ENCODE measurements around the gene GABBR1. TPM values are rescaled to one million over a fixed set of nuclear protein-coding genes. Genes with fewer than 3 reads are reported as not detected.

GABBR1 gene
- polyA plus RNA-seq, 1 donor from 2014 or later: 108 TPM

DNA sequence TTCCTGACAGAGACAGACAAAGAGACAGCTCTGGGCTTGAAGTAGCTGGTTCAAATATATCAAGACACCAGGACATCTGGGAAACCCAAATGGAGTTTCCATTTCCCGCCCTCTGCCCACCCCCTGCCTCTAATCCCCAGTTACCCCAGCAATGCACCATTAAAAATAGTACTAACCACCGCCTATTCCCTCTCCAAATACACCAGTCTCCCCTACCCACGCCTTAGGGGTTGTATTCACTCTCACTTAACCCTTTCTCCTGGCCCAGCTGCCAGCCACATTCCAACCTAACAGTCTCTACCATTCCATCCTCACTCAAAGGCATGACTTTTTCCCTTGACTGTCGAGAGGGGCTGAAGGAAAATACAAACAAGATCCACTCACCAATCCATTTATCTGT, 22.4 kb downstream of the GABBR1 start:
- H3K9ac ChIP-seq (ENCODE audit: low read length): no peak overlapping the region
- H2AFZ ChIP-seq (ENCODE audit: low read depth, low read length): no peak overlapping the region
- H3K79me2 ChIP-seq (replicated peaks; ENCODE audit: insufficient read depth, low read length): no peaks in the 10 kb centered on the region
- no peaks in the 10 kb centered on the region for H4K20me1 ChIP-seq (ENCODE audit: insufficient read depth)
- no peaks in the 10 kb centered on the region for H3K9me3 ChIP-seq (ENCODE audit: low read length)
- TF ChIP-seq SMC3 (conservative IDR thresholded peaks at IDR 0.05; ENCODE audit: poor library complexity) (no peak), MXI1 (conservative IDR thresholded peaks at IDR 0.05; ENCODE audit: poor library complexity, severe bottlenecking) (no peak), RAD21 (conservative IDR thresholded peaks at IDR 0.05) (no peak), POLR2AphosphoS5 (IDR thresholded peaks at IDR 0.05) (no peak), EP300 (conservative IDR thresholded peaks at IDR 0.05; ENCODE audit: poor library complexity, severe bottlenecking) (no peak), TAF1 (IDR thresholded peaks at IDR 0.05; ENCODE audit: low read depth) (no peak), EZH2 (IDR thresholded peaks at IDR 0.05; ENCODE audit: borderline replicate concordance, insufficient read depth, low read length, poor library complexity, severe bottlenecking) (no peak)
- TF ChIP-seq, protein P1, sequence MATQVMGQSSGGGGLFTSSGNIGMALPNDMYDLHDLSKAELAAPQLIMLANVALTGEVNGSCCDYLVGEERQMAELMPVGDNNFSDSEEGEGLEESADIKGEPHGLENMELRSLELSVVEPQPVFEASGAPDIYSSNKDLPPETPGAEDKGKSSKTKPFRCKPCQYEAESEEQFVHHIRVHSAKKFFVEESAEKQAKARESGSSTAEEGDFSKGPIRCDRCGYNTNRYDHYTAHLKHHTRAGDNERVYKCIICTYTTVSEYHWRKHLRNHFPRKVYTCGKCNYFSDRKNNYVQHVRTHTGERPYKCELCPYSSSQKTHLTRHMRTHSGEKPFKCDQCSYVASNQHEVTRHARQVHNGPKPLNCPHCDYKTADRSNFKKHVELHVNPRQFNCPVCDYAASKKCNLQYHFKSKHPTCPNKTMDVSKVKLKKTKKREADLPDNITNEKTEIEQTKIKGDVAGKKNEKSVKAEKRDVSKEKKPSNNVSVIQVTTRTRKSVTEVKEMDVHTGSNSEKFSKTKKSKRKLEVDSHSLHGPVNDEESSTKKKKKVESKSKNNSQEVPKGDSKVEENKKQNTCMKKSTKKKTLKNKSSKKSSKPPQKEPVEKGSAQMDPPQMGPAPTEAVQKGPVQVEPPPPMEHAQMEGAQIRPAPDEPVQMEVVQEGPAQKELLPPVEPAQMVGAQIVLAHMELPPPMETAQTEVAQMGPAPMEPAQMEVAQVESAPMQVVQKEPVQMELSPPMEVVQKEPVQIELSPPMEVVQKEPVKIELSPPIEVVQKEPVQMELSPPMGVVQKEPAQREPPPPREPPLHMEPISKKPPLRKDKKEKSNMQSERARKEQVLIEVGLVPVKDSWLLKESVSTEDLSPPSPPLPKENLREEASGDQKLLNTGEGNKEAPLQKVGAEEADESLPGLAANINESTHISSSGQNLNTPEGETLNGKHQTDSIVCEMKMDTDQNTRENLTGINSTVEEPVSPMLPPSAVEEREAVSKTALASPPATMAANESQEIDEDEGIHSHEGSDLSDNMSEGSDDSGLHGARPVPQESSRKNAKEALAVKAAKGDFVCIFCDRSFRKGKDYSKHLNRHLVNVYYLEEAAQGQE (IDR thresholded peaks at IDR 0.05; ENCODE audit: borderline replicate concordance): no peak
- TF ChIP-seq, protein P2, sequence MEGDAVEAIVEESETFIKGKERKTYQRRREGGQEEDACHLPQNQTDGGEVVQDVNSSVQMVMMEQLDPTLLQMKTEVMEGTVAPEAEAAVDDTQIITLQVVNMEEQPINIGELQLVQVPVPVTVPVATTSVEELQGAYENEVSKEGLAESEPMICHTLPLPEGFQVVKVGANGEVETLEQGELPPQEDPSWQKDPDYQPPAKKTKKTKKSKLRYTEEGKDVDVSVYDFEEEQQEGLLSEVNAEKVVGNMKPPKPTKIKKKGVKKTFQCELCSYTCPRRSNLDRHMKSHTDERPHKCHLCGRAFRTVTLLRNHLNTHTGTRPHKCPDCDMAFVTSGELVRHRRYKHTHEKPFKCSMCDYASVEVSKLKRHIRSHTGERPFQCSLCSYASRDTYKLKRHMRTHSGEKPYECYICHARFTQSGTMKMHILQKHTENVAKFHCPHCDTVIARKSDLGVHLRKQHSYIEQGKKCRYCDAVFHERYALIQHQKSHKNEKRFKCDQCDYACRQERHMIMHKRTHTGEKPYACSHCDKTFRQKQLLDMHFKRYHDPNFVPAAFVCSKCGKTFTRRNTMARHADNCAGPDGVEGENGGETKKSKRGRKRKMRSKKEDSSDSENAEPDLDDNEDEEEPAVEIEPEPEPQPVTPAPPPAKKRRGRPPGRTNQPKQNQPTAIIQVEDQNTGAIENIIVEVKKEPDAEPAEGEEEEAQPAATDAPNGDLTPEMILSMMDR (IDR thresholded peaks at IDR 0.05; ENCODE audit: poor library complexity, severe bottlenecking): no peak
- no peak overlapping the region for H3K4me3 ChIP-seq (ENCODE audit: low read length)
- H3K27ac ChIP-seq (ENCODE audit: low read length): no peak overlapping the region
- no peaks in the 10 kb centered on the region for H3K9me2 ChIP-seq (ENCODE audit: insufficient read depth, low read length)
- H3F3A ChIP-seq (ENCODE audit: insufficient read depth, low read length, poor library complexity, severe bottlenecking): no peaks in the 10 kb centered on the region
- H3K4me2 ChIP-seq (ENCODE audit: low read length): no peak overlapping the region
- no peaks in the 10 kb centered on the region for H3K27me3 ChIP-seq (ENCODE audit: insufficient read depth, low read depth, low read length)
- H3K36me3 ChIP-seq (ENCODE audit: insufficient read depth, low read length): peaks cover 24% of the 10 kb centered on the region

DNA sequence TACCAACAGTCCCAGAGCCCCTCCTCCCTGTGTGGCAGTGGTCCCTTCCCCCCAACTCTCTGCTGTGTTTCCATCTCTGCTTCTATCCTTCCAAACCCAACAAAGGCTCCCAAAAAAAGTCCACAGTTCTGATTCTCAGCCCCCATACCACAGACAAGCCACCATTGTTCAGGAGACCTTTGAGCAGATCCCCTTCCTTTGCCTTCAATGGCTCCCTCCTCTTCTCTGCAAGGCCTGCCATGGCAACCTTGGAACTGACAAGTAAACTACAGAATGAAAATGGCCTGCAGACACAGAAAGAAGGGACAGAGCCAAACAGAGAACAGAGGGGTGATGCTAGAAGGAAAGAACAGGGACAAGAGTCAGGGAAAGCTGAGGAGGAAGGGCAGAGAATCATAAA, 24.9 kb downstream of the GABBR1 start:
- Histone ChIP-seq H3K27ac (ENCODE audit: low read length) (no peak overlapping the region), H3K36me3 (ENCODE audit: insufficient read depth, low read length) (peaks cover 33% of the 10 kb centered on the region), H3K9ac (ENCODE audit: low read length) (no peak overlapping the region), H3F3A (ENCODE audit: insufficient read depth, low read length, poor library complexity, severe bottlenecking) (no peaks in the 10 kb centered on the region), H2AFZ (ENCODE audit: low read depth, low read length) (no peak overlapping the region), H4K20me1 (ENCODE audit: insufficient read depth) (no peaks in the 10 kb centered on the region), H3K9me2 (ENCODE audit: insufficient read depth, low read length) (no peaks in the 10 kb centered on the region), H3K4me2 (ENCODE audit: low read length) (no peak overlapping the region), H3K4me3 (ENCODE audit: low read length) (no peak overlapping the region), H3K79me2 (replicated peaks; ENCODE audit: insufficient read depth, low read length) (no peaks in the 10 kb centered on the region), H3K27me3 (ENCODE audit: insufficient read depth, low read depth, low read length) (no peaks in the 10 kb centered on the region), H3K9me3 (ENCODE audit: low read length) (no peaks in the 10 kb centered on the region)
- TF ChIP-seq EP300 (conservative IDR thresholded peaks at IDR 0.05; ENCODE audit: poor library complexity, severe bottlenecking) (no peak), TAF1 (IDR thresholded peaks at IDR 0.05; ENCODE audit: low read depth) (no peak), SMC3 (conservative IDR thresholded peaks at IDR 0.05; ENCODE audit: poor library complexity) (no peak), POLR2AphosphoS5 (IDR thresholded peaks at IDR 0.05) (no peak), MXI1 (conservative IDR thresholded peaks at IDR 0.05; ENCODE audit: poor library complexity, severe bottlenecking) (no peak)
- TF ChIP-seq, protein P2 (IDR thresholded peaks at IDR 0.05; ENCODE audit: poor library complexity, severe bottlenecking): no peak
